Measurements from ENCODE around the gene MRPL20. TPM values are rescaled to one million over a fixed set of nuclear protein-coding genes. Genes with fewer than 3 reads are reported as not detected.
"Not testable (repeated sequence)": the region's sequence is repeated elsewhere in the genome, so short reads cannot be mapped to it uniquely, and the experiment has no call there.

Gene MRPL20
- total RNA-seq: 135 TPM
- long read RNA-seq, transcript MRPL20-201 (4 exons, 721 nt): major isoform, 74 of 79 reads
- long read RNA-seq, partial matches to known transcripts: 1 of 79 reads
- long read RNA-seq, other reads (novel, unspliced or antisense): 4 of 79 reads

- TF ChIP-seq, protein P1, sequence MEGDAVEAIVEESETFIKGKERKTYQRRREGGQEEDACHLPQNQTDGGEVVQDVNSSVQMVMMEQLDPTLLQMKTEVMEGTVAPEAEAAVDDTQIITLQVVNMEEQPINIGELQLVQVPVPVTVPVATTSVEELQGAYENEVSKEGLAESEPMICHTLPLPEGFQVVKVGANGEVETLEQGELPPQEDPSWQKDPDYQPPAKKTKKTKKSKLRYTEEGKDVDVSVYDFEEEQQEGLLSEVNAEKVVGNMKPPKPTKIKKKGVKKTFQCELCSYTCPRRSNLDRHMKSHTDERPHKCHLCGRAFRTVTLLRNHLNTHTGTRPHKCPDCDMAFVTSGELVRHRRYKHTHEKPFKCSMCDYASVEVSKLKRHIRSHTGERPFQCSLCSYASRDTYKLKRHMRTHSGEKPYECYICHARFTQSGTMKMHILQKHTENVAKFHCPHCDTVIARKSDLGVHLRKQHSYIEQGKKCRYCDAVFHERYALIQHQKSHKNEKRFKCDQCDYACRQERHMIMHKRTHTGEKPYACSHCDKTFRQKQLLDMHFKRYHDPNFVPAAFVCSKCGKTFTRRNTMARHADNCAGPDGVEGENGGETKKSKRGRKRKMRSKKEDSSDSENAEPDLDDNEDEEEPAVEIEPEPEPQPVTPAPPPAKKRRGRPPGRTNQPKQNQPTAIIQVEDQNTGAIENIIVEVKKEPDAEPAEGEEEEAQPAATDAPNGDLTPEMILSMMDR (IDR thresholded peaks at IDR 0.05; ENCODE audit: borderline replicate concordance): no peak
- Histone ChIP-seq H3K4me1 (peaks cover 57% of the 10 kb centered on the region), H3K4me3 (peak within 1 kb of the TSS; percentile 90), H3K27me3 (ENCODE audit: low read depth) (no peaks in the 10 kb centered on the region), H3K27ac (replicated peaks) (peak within 1 kb of the TSS; percentile 90), H3K9me3 (replicated peaks) (no peaks in the 10 kb centered on the region), H3K36me3 (peaks cover 38% of the 10 kb centered on the region)
- intact Hi-C loops (cut with micrococcal nuclease): no loop called here
- peak; percentile 95 for DNase-seq
These were observed at the start of gene MRPL20 for GRCh38 chr1:1406821-1407635. Gene MRPL20, minus strand, starts transcription at chr1:1407293. Its CDS starts 76 bp downstream, at chr1:1407217.

DNA sequence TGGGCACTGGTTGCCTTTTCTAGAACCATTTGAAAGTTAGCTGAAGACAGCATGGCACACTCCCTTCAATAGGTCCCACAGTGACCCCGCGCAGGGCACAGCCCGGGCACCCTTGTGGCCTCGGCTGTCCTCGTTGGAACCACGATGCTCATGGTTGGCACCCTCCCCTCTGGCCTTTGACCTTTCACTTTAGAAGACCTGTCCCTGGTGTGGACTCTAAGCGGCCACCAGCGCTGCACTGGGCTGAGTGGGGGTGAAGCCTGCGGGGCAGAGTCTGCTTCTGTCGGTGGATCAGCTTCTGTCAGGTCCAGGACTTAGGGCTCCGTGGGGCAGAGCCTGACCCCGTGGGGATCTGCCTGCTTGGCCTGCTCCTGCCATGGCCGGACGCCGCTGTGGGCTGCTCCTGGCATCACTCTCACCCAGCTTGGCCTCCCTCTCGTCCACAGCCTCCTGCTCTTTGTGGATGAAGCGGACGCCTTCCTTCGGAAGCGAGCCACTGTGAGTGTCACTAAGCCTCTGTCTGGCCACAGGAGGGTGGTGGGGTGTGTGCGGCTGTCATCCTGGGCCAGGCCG, 49.7 kb upstream of the MRPL20 start:
- intact Hi-C loops (cut with micrococcal nuclease); DNase-seq; H3K9me3 ChIP-seq (replicated peaks); H3K4me3 ChIP-seq; H3K27ac ChIP-seq (replicated peaks); H3K36me3 ChIP-seq: not testable (repeated sequence)
- Histone ChIP-seq H3K4me1 (peaks cover 11% of the 10 kb centered on the region), H3K27me3 (ENCODE audit: low read depth) (peaks cover 13% of the 10 kb centered on the region)

DNA sequence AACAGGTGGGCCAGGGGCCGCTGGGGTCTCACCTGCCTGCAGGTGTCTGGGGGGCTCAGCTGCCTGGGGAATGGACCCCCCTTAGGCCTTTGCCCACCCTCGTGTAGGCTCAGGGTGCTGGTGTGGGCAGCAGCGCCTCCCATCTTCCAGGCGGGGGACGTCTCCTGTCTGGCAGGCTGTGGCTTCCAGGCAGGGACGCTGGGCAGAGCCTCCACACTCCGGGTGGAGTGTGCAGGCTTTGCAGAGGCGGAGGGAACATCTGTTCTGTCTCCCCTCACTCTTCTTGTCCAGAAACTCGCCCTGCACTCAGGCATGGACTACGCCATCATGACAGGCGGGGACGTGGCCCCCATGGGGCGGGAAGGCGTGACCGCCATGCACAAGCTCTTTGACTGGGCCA, 48.8 kb upstream of the MRPL20 start:
- H3K36me3 ChIP-seq; H3K9me3 ChIP-seq (replicated peaks); intact Hi-C loops (cut with micrococcal nuclease); DNase-seq; H3K27ac ChIP-seq (replicated peaks); H3K4me3 ChIP-seq; H3K4me1 ChIP-seq; H3K27me3 ChIP-seq (ENCODE audit: low read depth): not testable (repeated sequence)

DNA sequence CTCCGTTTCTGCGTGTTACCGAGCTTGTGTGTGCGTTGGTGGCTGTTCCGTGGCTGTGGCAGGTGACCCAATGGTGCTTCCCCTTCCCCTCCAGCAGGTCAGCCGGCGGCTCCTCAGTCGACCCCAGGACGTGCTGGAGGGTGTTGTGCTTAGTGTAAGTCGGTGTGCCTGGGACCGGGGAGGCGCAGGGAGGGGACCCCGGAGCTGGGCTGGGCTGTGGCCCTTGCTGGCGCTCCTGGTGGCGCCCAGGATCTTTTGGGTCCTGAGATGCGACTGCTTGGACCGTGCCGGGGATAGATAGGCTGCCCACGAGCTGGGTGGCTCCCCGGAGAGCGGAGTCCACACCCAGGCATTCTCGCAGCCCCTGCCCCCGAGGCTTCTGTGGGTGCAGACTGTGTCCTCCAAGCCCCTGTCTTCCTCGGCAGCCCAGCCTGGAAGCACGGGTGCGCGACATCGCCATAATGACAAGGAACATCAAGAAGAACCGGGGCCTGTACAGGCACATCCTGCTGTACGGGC, 48.3 kb upstream of the MRPL20 start:
- TF ChIP-seq, protein P1 (IDR thresholded peaks at IDR 0.05; ENCODE audit: borderline replicate concordance): no peak
- no peak for DNase-seq
- H3K4me1 ChIP-seq: no peaks in the 10 kb centered on the region
- H3K27ac ChIP-seq (replicated peaks): no peak overlapping the region
- intact Hi-C loops (cut with micrococcal nuclease): no loop called here
- H3K4me3 ChIP-seq: no peak overlapping the region
- H3K9me3 ChIP-seq (replicated peaks): no peaks in the 10 kb centered on the region
- H3K27me3 ChIP-seq (ENCODE audit: low read depth): no peaks in the 10 kb centered on the region
- no peaks in the 10 kb centered on the region for H3K36me3 ChIP-seq

DNA sequence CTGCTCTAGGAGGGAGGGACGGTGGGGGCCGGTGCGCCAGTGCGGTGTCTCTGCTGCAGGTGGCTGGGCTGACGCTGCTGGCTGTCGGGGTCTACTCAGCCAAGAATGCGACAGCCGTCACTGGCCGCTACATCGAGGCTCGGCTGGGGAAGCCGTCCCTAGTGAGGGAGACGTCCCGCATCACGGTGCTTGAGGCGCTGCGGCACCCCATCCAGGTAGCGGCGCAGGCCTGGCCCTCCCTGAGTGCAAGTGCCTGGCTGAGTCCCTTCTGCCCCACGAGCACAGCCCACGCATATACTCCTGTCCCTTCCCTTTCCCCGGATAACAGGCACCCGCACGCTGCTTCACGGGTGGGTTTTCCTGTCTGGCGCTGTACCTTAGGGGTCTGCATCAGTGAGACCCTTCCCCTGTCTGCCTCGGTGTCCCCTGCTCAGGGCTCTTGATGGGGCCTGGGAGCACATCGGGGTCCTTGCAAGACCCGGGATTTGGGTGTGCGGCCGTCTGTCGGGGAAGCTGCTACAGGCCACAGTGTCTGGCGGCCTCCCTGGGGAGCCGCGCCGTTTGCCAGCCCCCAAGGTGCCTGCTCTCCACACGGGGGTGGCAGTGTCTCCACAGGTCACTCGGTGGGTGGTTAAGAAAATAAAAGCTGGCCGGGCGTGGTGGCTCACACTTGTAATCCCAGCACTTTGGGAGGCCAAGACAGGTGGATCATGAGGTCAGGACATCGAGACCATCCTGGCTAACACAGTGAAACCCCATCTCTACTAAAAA, 47.4 kb upstream of the MRPL20 start:
- intact Hi-C loops (cut with micrococcal nuclease); H3K4me1 ChIP-seq; DNase-seq; H3K27ac ChIP-seq (replicated peaks); H3K4me3 ChIP-seq; H3K36me3 ChIP-seq; H3K9me3 ChIP-seq (replicated peaks); H3K27me3 ChIP-seq (ENCODE audit: low read depth): not testable (repeated sequence)

DNA sequence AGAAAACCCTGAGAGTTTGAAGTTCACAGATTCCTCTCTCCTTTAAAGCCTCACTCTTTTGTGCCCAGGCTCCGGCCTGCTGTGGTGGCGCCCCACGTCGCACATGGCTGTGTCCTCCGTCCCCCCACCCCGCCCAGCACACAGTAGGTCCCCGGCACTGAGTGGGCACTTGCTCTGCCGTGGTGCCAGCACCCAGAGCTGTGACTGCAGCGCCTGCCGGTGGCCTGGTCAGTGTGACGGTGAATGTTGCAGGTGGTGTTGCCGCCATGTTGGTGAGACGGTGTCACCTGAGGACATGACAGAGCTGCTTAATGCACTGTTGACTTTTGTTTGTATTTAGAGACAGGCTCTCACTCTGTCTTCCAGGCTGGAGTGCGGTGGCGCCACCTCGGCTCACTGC, 45.8 kb upstream of the MRPL20 start:
- intact Hi-C loops (cut with micrococcal nuclease): no loop called here
- no peaks in the 10 kb centered on the region for H3K9me3 ChIP-seq (replicated peaks)
- TF ChIP-seq, protein P1 (IDR thresholded peaks at IDR 0.05; ENCODE audit: borderline replicate concordance): no peak
- H3K4me1 ChIP-seq: no peaks in the 10 kb centered on the region
- DNase-seq: no peak
- H3K27me3 ChIP-seq (ENCODE audit: low read depth): no peaks in the 10 kb centered on the region
- no peaks in the 10 kb centered on the region for H3K36me3 ChIP-seq
- no peak overlapping the region for H3K27ac ChIP-seq (replicated peaks)
- no peak overlapping the region for H3K4me3 ChIP-seq

DNA sequence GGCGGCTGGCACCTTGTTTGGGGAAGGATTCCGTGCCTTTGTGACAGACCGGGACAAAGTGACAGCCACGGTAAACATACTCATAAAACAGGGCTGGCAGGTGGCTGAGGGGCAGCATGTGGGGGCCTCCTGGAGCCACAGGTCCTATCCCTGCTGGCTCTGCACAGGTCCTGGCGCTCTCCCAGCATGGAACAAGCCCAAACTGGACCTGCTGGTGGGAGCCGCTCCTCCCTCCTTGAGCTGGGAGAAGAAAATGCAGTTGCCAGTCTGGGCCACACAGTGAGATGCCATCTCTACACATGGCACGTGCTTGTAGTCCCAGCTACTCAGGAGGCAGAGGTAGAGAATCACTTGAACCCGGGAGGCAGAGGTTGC, 45.3 kb upstream of the MRPL20 start:
- H3K27me3 ChIP-seq (ENCODE audit: low read depth); intact Hi-C loops (cut with micrococcal nuclease): not testable (repeated sequence)

More for the DNA sequence above, 45.3 kb upstream of the MRPL20 start:
- not testable (repeated sequence) for H3K4me3 ChIP-seq; H3K36me3 ChIP-seq; DNase-seq; H3K27ac ChIP-seq (replicated peaks); H3K4me1 ChIP-seq; H3K9me3 ChIP-seq (replicated peaks)
